GM12865 (cell line): ENCODE measurements around the gene DHRS7B.
A peak's percentile ranks its signal among the peaks of the same experiment; 100 is the strongest.

Source experiments
- DNase-seq: peaks from one replicate; pipeline ENCODE4 v3.0.0; 2010; ENCODE audit warnings: low read depth
- H3K4me3 ChIP-seq: 2 replicates; pipeline ENCODE4 v1.5.1; 2011; ENCODE audit warnings: mild to moderate bottlenecking, low read depth, low read length, control low read depth
- TF ChIP-seq, protein P1 (sequence below): IDR thresholded peaks from 2 replicates; pipeline ENCODE4 v1.5.1; 2011; ENCODE audit warnings: low read length, control low read depth, low read depth, inconsistent platforms; ENCODE audit not compliant: insufficient read depth; ENCODE audit errors: missing control alignments

The DHRS7B gene

DNA sequence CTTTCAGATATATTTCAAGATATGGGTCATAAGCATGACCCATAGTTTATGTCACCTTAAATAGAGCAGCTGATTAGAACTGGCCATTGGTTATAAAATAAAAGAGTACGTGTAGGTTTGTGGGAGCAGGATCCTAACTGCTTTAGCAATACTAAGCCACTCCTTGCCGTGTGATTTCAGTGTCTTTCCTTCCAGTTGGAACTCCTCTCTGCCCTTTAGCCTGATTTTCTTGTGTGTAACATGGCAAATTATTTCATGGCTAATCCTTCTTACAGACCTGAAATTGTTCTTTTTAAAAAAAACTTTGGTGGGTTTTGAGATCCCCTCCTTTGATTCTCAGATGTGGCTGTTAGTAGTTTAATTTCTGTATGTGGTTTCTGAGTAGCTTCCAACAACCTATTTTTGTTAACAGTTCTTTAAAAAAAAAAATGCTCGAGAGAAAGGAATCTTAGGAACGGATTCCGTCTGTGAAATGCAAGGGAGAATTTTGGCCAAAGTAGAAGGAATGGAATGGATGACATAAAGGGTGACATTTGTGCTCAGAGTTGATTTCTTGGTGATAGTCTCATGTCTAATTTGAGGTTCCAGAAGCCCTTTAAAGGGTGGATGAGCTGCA, 39.9 kb downstream of the DHRS7B start:
- no peak overlapping the region for H3K4me3 ChIP-seq
- DNase-seq = no peak
- TF ChIP-seq, protein P1, sequence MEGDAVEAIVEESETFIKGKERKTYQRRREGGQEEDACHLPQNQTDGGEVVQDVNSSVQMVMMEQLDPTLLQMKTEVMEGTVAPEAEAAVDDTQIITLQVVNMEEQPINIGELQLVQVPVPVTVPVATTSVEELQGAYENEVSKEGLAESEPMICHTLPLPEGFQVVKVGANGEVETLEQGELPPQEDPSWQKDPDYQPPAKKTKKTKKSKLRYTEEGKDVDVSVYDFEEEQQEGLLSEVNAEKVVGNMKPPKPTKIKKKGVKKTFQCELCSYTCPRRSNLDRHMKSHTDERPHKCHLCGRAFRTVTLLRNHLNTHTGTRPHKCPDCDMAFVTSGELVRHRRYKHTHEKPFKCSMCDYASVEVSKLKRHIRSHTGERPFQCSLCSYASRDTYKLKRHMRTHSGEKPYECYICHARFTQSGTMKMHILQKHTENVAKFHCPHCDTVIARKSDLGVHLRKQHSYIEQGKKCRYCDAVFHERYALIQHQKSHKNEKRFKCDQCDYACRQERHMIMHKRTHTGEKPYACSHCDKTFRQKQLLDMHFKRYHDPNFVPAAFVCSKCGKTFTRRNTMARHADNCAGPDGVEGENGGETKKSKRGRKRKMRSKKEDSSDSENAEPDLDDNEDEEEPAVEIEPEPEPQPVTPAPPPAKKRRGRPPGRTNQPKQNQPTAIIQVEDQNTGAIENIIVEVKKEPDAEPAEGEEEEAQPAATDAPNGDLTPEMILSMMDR = no peak

DNA sequence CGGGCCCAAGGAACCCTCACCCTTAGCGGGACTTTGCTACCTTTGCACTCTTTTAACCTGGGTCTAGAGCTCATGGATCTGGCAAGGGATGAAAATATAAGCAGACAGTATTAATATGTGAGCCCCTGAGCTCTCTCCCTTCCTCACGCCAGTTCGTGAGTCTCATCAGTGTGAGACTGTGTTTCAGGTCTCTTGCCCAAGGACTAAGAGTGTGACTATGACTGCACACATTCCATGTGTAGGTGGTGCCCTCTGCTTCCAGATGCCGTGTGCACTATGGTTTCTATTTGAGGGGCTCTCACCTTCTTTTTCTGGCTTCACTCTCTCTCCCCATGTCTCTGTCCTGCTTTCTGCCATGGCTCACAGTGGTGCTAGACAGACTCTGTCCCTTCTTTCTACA, 40.5 kb downstream of the DHRS7B start:
- DNase-seq = no peak
- H3K4me3 ChIP-seq = no peak overlapping the region
- TF ChIP-seq, protein P1 = no peak

DNA sequence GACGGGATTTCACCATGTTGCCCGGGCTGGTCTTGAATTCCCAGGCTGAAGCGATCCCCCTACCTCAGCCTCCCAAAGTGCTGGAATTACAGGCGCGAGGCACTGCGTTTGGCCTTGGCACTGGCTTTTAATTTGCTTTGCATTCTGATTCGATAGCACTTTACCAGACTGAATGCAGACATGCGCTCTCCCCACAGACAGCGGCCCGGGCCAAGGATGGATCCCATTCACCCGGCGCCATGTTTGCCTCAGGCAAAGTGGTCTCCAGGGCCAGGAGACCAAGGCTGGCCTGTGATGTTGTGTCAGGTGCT, 41.7 kb downstream of the DHRS7B start:
- no peak for DNase-seq
- H3K4me3 ChIP-seq = no peak overlapping the region
- TF ChIP-seq, protein P1 = no peak

DNA sequence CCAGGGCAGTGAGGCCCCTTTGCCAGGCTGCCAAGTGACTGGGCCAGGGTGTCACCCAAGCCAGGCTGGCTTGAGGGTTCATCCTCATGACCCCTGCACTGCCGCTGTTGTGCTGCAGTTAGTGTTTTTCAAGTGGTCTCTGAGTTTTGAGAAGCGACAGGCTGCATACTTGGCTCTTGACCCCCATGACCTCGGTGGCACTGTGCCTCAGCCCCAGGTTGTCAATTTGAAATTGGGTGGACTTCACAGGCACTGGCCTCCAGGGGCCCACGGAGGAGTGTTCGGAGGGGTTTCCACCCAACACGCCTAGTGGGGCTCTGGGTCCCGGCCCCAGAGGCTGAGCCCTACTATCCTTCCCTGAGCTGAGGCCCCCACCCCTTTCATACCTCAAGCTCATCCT, 42.7 kb downstream of the DHRS7B start:
- TF ChIP-seq, protein P1 = no peak
- no peak for DNase-seq
- no peak overlapping the region for H3K4me3 ChIP-seq

DNA sequence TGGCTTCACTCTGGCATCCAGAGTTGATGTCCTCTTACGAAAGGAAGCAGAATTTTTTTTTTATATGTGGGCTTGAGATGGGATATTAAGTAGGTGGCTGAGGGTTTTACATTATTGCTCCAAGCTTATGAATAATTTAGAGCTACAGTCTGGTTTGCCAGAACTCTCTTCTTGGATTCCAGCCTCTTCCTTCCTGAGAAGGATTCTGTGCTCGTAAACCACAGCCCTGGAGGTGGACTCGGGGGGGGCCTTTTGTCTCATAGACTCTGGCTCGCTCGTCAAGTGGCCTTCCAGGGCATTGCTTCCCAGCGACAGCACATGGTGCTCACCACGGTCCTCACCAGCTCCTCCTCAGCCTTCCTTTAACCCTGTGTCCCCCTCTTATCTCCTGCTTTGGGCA, 44.0 kb downstream of the DHRS7B start:
- no peak for DNase-seq
- TF ChIP-seq, protein P1 = no peak
- H3K4me3 ChIP-seq = no peak overlapping the region

DNA sequence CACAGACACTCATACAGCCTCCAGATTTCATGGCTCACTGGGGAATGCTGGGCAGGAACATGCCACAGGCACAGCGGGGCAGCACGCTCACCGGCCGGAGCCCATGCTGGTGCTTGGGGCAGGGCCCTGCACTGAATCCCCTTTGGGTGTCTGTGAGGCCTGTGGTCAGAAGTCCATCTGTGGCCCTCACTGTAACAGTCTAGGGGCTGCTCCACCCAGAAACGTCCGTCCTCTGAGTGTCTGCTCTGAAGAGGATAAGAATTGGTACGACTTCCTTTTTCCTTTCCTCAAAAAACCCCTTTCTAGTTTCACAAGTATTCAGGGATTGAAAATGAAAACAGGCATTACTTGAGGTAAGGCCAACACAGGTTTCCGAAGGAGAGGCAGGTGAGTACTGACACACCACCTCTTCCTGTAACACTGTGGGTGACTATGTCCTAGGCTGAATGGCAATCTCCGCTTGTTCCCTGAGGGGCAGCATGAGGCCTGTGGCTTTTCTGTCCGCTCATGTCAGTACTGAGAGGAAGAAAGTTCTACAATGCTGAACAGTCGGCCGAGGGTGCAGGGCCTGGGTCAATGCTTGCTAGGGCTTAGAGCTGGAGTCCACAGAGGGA, 44.7 kb downstream of the DHRS7B start:
- peak; percentile 85 for DNase-seq
- H3K4me3 ChIP-seq = no peak overlapping the region
- TF ChIP-seq, protein P1 = no peak

DNA sequence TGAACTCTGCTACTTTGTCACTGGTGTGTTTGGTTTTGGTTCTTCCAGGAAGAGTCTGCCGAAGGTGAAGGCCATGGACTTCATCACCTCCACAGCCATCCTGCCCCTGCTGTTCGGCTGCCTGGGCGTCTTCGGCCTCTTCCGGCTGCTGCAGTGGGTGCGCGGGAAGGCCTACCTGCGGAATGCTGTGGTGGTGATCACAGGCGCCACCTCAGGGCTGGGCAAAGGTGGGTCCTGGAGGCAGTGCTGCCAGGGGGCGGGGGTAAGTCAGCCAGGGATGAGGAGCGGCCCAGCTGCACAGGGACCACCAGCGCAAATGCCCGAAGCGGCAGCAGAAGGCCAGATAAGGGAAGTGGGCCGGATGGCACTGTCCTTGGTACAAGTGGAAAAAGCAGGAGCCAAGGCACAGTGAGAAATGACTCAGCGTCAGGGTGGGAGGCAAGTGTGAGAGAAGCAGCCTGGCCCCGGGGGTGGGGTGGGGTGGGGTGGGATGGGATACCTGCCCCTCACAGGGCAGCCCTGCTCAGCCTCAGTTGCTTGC, 45.3 kb downstream of the DHRS7B start:
- no peak overlapping the region for H3K4me3 ChIP-seq
- DNase-seq = no peak
- TF ChIP-seq, protein P1 = no peak
